ENCODE measurements around the gene D2HGDH. TPM values are rescaled to one million over a fixed set of nuclear protein-coding genes. Genes with fewer than 3 reads are reported as not detected.
"Not testable (repeated sequence)": the region's sequence is repeated elsewhere in the genome, so short reads cannot be mapped to it uniquely, and the experiment has no call there.

Gene D2HGDH
- total and polyA plus RNA-seq, 3 experiments from 2014 or later, result 5.7 to 23.4 (median 22.9) TPM

DNA sequence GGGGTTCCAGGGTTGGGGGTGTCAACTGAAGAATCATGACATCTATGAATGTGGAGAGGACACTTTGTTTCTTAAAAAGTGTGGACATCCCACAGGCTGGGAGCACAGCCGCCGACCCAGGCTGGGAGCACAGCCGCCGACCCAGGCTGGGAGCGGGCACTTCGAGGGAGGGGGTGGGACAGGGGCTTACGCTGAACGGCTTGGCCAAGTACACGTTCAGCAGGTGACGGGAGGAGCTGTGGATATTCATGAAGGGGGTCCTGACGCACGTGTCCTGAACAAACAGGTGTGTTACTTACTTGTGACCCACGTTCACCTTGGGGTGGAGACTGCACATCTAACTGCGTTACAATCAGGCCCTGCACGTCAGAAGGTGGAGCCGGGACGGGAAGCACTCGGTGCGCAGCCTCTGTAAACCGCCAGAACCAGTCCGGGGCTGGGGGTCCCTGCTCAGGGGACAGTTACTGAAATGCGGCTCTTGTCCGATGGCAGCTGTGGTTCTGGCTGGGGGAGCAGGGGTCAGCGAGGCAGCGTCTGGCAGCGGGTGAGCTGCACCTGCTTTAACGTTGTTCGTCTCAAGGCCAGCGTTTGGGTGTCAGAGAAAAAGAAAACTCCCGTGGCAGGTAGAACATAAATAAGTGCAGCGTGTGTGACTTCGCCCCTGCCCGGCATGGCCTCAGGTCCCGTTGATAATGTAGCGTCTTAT lies 65.9 kb downstream of the D2HGDH start:
- peaks cover 15% of the 10 kb centered on the region for H3K4me1 ChIP-seq (ENCODE audit: insufficient read depth, low read length)
- H3K36me3 Mint-ChIP-seq; H3K9me3 Mint-ChIP-seq; H3K27me3 Mint-ChIP-seq; POLR2A ChIA-PET; H3K27ac ChIP-seq (ENCODE audit: low read depth, low read length); H3K27me3 ChIP-seq (ENCODE audit: insufficient read depth, low read length, poor library complexity, severe bottlenecking); H3K9me3 ChIP-seq (ENCODE audit: low read length); CTCF ChIA-PET; H3K36me3 ChIP-seq (ENCODE audit: insufficient read depth, low read length); H3K4me3 ChIP-seq (ENCODE audit: low read length): not testable (repeated sequence)
- DNase-seq, result peak in 1 of 5 donors; percentile 21
- Mint-ChIP-seq H3K27ac (peak overlapping the region in 1 of 8 donors; percentile 86), H3K4me1 (peaks cover 2 to 12% (median 9%) of the 10 kb centered on the region in 3 donors), H3K4me3 (peak overlapping the region in 2 of 7 donors; percentile 8 to 61)

DNA sequence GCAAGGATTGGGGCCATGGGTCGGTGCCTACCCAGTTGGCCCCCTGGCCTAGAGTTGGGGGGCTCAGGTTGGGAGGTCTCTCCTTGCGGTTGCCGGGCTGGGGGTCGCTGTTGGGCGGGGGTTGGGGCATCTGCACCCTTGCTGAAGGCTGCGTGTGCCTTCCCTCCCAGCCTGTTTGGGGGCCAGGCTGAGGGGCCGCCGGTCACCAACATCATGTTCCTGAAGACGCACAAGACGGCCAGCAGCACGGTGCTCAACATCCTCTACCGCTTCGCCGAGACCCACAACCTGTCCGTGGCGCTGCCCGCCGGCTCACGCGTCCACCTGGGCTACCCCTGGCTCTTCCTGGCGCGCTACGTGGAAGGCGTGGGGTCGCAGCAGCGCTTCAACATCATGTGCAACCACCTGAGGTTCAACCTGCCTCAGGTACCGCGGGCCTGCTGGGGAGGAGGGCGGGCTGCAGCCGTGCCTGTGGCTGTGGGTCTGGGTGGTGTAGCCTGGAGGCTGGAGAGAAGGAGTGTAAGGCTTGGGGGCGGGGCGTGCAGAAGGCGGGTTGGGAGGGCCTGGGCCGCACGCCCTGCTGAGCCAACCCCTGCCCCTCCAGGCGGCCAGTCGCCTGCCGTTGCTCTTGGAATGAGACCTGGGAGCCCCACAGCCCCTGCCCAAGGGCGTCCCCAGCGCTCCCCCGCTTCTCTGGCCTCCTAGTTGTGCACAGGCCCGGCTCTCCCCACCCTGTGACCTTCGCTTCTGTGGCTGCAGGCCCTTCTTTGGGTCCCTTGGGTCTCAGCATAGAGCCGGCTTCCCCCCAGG lies 67.4 kb downstream of the D2HGDH start:
- Histone ChIP-seq H3K27ac (ENCODE audit: low read depth, low read length) (no peak overlapping the region), H3K4me3 (ENCODE audit: low read length) (no peak overlapping the region), H3K9me3 (ENCODE audit: low read length) (no peaks in the 10 kb centered on the region), H3K4me1 (ENCODE audit: insufficient read depth, low read length) (peaks cover 15% of the 10 kb centered on the region), H3K36me3 (ENCODE audit: insufficient read depth, low read length) (no peaks in the 10 kb centered on the region), H3K27me3 (ENCODE audit: insufficient read depth, low read length, poor library complexity, severe bottlenecking) (no peaks in the 10 kb centered on the region)
- peaks cover 2 to 12% (median 9%) of the 10 kb centered on the region in 3 donors for H3K4me1 Mint-ChIP-seq
- ChIA-PET POLR2A (no interaction called here), CTCF (no interaction called here)
- no peaks in the 10 kb centered on the region for H3K9me3 Mint-ChIP-seq
- no peaks in the 10 kb centered on the region for H3K36me3 Mint-ChIP-seq
- no peak overlapping the region for H3K4me3 Mint-ChIP-seq
- H3K27me3 Mint-ChIP-seq, result no peaks in the 10 kb centered on the region
- no peak overlapping the region for H3K27ac Mint-ChIP-seq
- peak in 1 of 5 donors; percentile 46 for DNase-seq

DNA sequence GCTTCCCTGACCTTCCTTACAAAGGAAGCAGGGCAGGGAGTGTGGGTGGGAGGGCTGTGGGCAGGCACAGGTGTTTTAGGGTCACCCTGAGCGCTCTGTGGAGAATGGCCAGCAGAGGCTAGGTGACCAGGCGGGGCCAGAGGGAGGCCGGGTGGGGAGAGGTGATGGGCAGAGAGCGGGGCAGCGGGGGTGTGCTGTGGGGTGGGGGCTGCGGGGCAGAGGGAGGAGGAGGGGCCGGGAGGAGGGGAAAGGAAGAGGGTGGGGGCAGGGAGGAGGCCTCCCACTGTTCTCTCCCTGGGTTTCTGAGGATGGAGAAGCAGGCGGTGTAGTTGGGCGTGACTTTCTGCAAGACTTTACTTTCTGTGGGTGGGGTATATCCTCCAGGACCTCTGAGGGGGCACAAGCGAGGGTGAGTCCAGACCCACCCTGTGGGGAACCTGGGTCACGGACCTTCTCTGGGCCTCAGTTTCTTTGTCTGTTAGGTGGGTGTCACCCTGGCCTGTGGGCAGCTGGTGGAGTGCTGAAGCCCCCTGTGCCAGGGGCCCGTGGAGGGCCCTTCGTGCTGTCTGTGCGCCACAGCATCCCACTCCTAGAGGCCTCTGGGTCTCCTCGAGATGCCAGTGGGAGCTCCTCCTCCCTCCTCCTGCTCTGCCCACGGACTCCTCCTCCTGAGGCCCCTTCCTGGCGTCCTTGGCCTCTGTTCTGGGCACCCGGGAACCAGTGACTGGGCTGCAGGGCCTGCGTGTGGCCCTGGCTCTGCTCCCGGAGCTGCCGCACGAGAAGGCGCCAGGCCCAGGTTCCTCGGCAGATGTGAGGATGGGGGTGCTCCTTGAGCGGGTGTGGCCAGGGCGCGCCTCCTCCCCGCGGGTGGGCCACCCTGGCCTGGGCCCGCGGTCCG lies 68.2 kb downstream of the D2HGDH start:
- Mint-ChIP-seq H3K27ac (peak overlapping the region in 2 of 8 donors; percentile 86 to 88), H3K4me1 (peaks cover 2 to 12% (median 9%) of the 10 kb centered on the region in 3 donors), H3K27me3 (no peaks in the 10 kb centered on the region), H3K4me3 (peak overlapping the region in 2 of 7 donors; percentile 51 to 68), H3K36me3 (no peaks in the 10 kb centered on the region), H3K9me3 (no peaks in the 10 kb centered on the region)
- no peaks in the 10 kb centered on the region for H3K27me3 ChIP-seq (ENCODE audit: insufficient read depth, low read length, poor library complexity, severe bottlenecking)
- CTCF ChIA-PET, result interaction anchor here (1.2 kb wide), 1 partner anchor 40 kb away, joined by 4 read pairs; no protein-coding TSS in a partner anchor
- H3K4me1 ChIP-seq (ENCODE audit: insufficient read depth, low read length), result peaks cover 15% of the 10 kb centered on the region
- POLR2A ChIA-PET, result interaction anchor here (1.3 kb wide), 1 partner anchor 40 kb away, joined by 9 read pairs; no protein-coding TSS in a partner anchor
- no peaks in the 10 kb centered on the region for H3K36me3 ChIP-seq (ENCODE audit: insufficient read depth, low read length)
- DNase-seq, result peak in 1 of 5 donors; percentile 42
- no peak overlapping the region for H3K27ac ChIP-seq (ENCODE audit: low read depth, low read length)
- H3K9me3 ChIP-seq (ENCODE audit: low read length), result no peaks in the 10 kb centered on the region
- H3K4me3 ChIP-seq (ENCODE audit: low read length), result no peak overlapping the region

DNA sequence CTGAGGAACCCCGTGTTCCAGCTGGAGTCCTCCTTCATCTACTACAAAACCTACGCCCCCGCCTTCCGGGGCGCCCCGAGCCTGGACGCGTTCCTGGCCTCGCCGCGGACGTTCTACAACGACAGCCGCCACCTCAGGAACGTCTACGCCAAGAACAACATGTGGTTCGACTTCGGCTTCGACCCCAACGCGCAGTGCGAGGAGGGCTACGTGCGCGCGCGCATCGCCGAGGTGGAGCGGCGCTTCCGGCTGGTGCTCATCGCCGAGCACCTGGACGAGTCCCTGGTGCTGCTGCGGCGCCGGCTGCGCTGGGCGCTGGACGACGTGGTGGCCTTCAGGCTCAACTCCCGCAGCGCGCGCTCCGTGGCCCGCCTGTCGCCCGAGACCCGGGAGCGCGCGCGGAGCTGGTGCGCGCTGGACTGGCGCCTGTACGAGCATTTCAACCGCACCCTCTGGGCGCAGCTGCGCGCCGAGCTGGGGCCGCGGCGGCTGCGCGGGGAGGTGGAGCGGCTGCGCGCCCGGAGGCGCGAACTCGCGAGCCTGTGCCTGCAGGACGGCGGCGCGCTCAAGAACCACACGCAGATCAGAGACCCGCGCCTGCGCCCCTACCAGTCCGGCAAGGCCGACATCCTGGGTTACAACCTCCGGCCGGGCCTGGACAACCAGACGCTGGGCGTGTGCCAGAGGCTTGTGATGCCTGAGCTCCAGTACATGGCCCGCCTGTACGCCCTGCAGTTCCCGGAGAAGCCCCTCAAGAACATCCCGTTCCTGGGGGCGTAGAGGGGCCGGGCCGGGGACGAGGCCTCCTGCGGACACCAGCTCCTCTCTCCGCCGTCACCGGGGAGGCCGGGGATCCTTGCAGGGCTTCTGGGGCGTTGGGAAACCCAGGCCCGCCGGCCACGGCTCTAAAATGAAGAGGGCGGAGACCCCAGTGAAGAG lies 69.2 kb downstream of the D2HGDH start:
- Mint-ChIP-seq H3K27me3 (no peaks in the 10 kb centered on the region), H3K4me1 (peaks cover 2 to 14% (median 12%) of the 10 kb centered on the region in 3 donors), H3K27ac (peak overlapping the region in 6 of 8 donors; percentile 61 to 88 (median 78)), H3K36me3 (no peaks in the 10 kb centered on the region), H3K9me3 (no peaks in the 10 kb centered on the region), H3K4me3 (peak overlapping the region; percentile 63 to 90 (median 76))
- ChIA-PET POLR2A (interaction anchor here (0.7 to 1.3 kb wide), 2 partner anchors 41 to 69 kb away, joined by 4 to 9 read pairs; no protein-coding TSS in a partner anchor), CTCF (interaction anchor here (0.9 to 1.9 kb wide), 5 partner anchors 9 to 654 kb away, joined by 3 to 8 read pairs (median 4); partner anchors contain the start of genes ING5 and PASK)
- DNase-seq, result peak in 4 of 5 donors; percentile 33 to 62 (median 48)
- Histone ChIP-seq H3K4me3 (ENCODE audit: low read length) (peak overlapping the region; percentile 66), H3K36me3 (ENCODE audit: insufficient read depth, low read length) (no peaks in the 10 kb centered on the region), H3K27me3 (ENCODE audit: insufficient read depth, low read length, poor library complexity, severe bottlenecking) (no peaks in the 10 kb centered on the region), H3K27ac (ENCODE audit: low read depth, low read length) (peak overlapping the region; percentile 61), H3K4me1 (ENCODE audit: insufficient read depth, low read length) (peaks cover 15% of the 10 kb centered on the region), H3K9me3 (ENCODE audit: low read length) (no peaks in the 10 kb centered on the region)

DNA sequence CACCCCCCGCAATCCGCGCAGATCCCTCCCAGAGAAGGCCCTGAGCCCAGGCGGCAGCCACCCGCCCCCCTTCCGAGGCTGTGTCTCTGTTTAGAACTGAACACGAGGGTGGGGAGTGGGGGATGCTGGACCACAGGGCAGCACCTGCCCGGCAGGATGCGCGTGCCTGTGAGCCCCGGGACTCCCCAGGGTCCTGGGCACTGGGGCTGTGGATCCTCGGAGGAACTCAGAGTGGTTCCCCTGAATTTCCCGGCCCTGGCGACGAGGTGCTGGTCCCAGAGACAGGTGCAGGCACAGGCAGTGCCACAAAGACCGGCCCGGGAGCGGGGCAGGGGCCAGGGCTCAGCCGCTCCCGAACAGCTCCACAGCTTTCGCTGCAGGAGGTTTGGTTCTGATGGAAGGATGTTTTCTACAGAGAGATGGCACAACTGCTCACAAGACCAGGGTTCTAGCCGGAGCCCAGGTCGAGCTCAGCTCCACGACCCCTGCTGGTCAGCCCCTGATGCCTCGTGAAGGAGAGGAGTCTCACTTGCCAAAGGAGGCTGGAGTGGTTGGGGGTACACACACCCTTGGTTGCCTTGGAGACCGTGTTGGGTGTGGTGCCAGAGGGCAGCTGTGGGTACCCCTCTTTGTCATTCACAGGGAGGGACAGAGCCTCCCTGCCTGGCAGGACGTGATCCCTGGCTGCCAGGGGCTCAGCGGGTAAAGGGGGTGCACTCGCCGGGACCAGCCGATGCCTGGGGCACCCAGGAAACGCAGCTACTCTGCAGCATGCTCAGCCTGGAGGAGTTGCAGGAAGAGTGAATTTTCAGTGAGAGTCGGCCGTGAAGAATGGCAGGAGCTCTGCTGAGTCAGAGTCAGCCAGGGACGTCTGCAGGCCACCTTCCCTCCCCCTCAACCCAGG lies 70.1 kb downstream of the D2HGDH start:
- peak in 2 of 5 donors; percentile 27 to 47 for DNase-seq
- Mint-ChIP-seq H3K36me3 (no peaks in the 10 kb centered on the region), H3K9me3 (no peaks in the 10 kb centered on the region), H3K27me3 (no peaks in the 10 kb centered on the region), H3K4me3 (peak overlapping the region; percentile 52 to 90 (median 73)), H3K27ac (peak overlapping the region in 5 of 8 donors; percentile 4 to 84 (median 64)), H3K4me1 (peaks cover 2 to 14% (median 12%) of the 10 kb centered on the region in 3 donors)
- Histone ChIP-seq H3K36me3 (ENCODE audit: insufficient read depth, low read length) (no peaks in the 10 kb centered on the region), H3K4me3 (ENCODE audit: low read length) (peak overlapping the region; percentile 66), H3K9me3 (ENCODE audit: low read length) (no peaks in the 10 kb centered on the region), H3K4me1 (ENCODE audit: insufficient read depth, low read length) (peaks cover 15% of the 10 kb centered on the region), H3K27ac (ENCODE audit: low read depth, low read length) (peak overlapping the region; percentile 61), H3K27me3 (ENCODE audit: insufficient read depth, low read length, poor library complexity, severe bottlenecking) (no peaks in the 10 kb centered on the region)
- CTCF ChIA-PET, result interaction anchor here (0.8 to 1.9 kb wide), 6 partner anchors 10 to 655 kb away, joined by 3 to 8 read pairs (median 4); partner anchors contain the start of genes ING5 and PASK
- POLR2A ChIA-PET, result interaction anchor here (1.3 kb wide), 1 partner anchor 42 kb away, joined by 9 read pairs; no protein-coding TSS in a partner anchor

DNA sequence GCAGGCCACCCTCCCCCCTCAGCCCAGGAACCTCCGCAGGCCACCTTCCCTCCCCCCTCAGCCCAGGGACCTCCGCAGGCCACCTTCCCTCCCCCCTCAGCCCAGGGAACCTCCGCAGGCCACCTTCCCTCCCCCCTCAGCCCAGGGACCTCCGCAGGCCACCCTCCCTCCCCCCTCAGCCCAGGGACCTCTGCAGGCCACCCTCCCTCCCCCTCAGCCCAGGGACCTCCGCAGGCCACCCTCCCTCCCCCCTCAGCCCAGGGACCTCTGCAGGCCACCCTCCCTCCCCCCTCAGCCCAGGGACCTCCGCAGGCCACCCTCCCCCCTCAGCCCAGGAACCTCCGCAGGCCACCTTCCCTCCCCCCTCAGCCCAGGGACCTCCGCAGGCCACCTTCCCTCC lies 71.8 kb downstream of the D2HGDH start:
- H3K27me3 ChIP-seq (ENCODE audit: insufficient read depth, low read length, poor library complexity, severe bottlenecking); H3K9me3 ChIP-seq (ENCODE audit: low read length); H3K27ac Mint-ChIP-seq; DNase-seq; H3K27me3 Mint-ChIP-seq; POLR2A ChIA-PET; CTCF ChIA-PET; H3K27ac ChIP-seq (ENCODE audit: low read depth, low read length); H3K9me3 Mint-ChIP-seq; H3K4me3 ChIP-seq (ENCODE audit: low read length); H3K36me3 ChIP-seq (ENCODE audit: insufficient read depth, low read length); H3K4me3 Mint-ChIP-seq; H3K36me3 Mint-ChIP-seq: not testable (repeated sequence)
- peaks cover 15% of the 10 kb centered on the region for H3K4me1 ChIP-seq (ENCODE audit: insufficient read depth, low read length)
- peaks cover 2 to 14% (median 12%) of the 10 kb centered on the region in 3 donors for H3K4me1 Mint-ChIP-seq
